ENCODE measurements around the gene IL1RAP.

IL1RAP gene

GRCh38 chr3:190621927-190622326 lies 108.0 kb downstream of the IL1RAP start:
- TF ChIP-seq CTCF (IDR thresholded peaks at IDR 0.05; ENCODE audit: control insufficient read depth, insufficient read depth, low read depth, low read length, missing control alignments), result no peak
- peak; percentile 14 for DNase-seq (ENCODE audit: low read depth)
- H3K4me3 ChIP-seq (ENCODE audit: control insufficient read depth, low read depth, low read length), result no peak overlapping the region

GRCh38 chr3:190624282-190624681 lies 110.4 kb downstream of the IL1RAP start:
- no peak for DNase-seq (ENCODE audit: low read depth)
- H3K4me3 ChIP-seq (ENCODE audit: control insufficient read depth, low read depth, low read length), result no peak overlapping the region
- TF ChIP-seq CTCF (IDR thresholded peaks at IDR 0.05; ENCODE audit: control insufficient read depth, insufficient read depth, low read depth, low read length, missing control alignments), result no peak

GRCh38 chr3:190626951-190627620 lies 113.2 kb downstream of the IL1RAP start:
- H3K4me3 ChIP-seq (ENCODE audit: control insufficient read depth, low read depth, low read length), result no peak overlapping the region
- no peak for TF ChIP-seq CTCF (IDR thresholded peaks at IDR 0.05; ENCODE audit: control insufficient read depth, insufficient read depth, low read depth, low read length, missing control alignments)
- DNase-seq (ENCODE audit: low read depth), result no peak

GRCh38 chr3:190629088-190629487 lies 115.2 kb downstream of the IL1RAP start:
- no peak for DNase-seq (ENCODE audit: low read depth)
- H3K4me3 ChIP-seq (ENCODE audit: control insufficient read depth, low read depth, low read length), result no peak overlapping the region
- TF ChIP-seq CTCF (IDR thresholded peaks at IDR 0.05; ENCODE audit: control insufficient read depth, insufficient read depth, low read depth, low read length, missing control alignments), result no peak

GRCh38 chr3:190631295-190631694 lies 117.4 kb downstream of the IL1RAP start:
- no peak for TF ChIP-seq CTCF (IDR thresholded peaks at IDR 0.05; ENCODE audit: control insufficient read depth, insufficient read depth, low read depth, low read length, missing control alignments)
- no peak for DNase-seq (ENCODE audit: low read depth)
- no peak overlapping the region for H3K4me3 ChIP-seq (ENCODE audit: control insufficient read depth, low read depth, low read length)

GRCh38 chr3:190641564-190641963 lies 127.7 kb downstream of the IL1RAP start:
- no peak for DNase-seq (ENCODE audit: low read depth)
- H3K4me3 ChIP-seq (ENCODE audit: control insufficient read depth, low read depth, low read length), result no peak overlapping the region
- no peak for TF ChIP-seq CTCF (IDR thresholded peaks at IDR 0.05; ENCODE audit: control insufficient read depth, insufficient read depth, low read depth, low read length, missing control alignments)

Data from AG09309 (cell line).